AG10803 (cell line): ENCODE results near the gene DTX3.

Experiments used
- DNase-seq: peaks from one replicate; pipeline ENCODE4 v3.0.0; 2010; ENCODE audit warnings: low read depth
- H3K4me3 ChIP-seq: 2 replicates; pipeline ENCODE4 v1.5.1; 2011; ENCODE audit warnings: mild to moderate bottlenecking, low read length, control low read depth
- CTCF ChIP-seq: conservative IDR thresholded peaks from 2 replicates; pipeline ENCODE4 v1.5.1; 2011; ENCODE audit warnings: mild to moderate bottlenecking, low read length, control low read depth, inconsistent platforms

The DTX3 gene

DNA sequence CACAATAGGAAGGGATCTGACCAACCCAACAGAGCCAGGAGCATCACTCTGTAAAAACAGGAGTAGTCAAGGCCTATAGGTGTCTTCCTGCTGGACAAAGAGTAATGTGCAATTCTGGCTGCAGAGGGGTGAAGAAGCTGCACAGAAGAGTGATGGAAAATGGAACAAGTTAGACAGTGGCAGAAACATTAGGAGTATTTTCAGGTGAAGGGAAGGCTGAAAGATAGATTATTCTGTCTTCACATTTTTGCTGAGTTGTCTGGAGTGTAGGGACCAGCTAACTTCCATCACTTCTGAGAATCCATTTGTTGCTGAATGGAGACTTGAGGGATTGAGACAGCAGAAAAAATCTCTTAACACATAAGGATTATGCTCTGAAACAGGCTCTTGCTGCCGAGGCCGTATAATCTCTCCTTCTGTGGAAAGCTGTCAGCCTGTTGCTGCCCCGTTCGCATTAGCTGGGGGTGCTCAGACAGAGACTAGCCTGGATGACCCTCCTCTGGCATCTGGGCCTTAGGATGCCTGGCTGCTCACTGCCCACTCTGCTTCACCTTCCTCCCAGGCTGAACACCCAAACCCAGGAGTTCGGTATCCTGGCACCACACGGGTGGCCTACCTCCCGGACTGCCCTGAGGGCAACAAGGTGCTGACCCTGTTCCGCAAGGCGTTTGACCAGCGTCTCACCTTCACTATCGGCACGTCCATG, 3.5 kb downstream of the DTX3 start:
- no peak overlapping the region for H3K4me3 ChIP-seq
- no peak for TF ChIP-seq CTCF
- DNase-seq = no peak

DNA sequence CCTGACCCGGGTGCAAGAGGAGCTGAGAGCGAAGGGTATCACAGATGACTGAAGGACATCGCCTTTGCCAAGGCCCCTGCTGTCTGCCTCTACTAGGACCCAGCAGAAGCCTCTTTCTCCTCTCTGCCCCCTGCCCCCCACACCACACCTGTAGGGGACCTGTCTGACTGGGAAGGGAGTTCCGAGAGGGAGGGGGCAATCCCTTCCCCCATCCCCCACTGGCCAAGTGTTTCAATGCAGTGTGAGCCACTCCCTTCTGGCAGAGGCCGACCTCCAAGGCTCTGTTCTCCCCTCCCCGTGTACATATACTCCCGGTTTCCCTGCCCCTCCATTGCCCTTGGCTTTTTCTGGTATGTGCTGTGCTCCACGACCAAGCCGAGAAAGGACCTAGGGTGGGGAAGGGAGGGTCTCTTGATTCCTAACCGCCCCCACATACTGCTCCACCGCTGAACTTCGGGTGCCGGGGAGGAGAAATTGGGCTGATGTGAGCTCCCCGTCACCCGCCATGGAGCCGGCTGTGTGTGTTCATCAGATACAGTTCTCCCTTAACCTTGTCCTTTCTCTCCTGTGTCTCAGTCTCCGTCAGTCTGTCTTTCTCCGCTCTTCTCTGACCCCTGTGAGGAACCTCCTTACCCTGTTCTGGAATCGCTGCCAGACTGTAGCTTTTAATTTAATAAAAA, 4.6 kb downstream of the DTX3 start:
- DNase-seq = no peak

GRCh38 chr12:57609781-57610553, 5.3 kb downstream of the DTX3 start:
- no peak for DNase-seq

More for the DNA sequence above, 4.6 kb downstream of the DTX3 start:
- TF ChIP-seq CTCF = no peak
- H3K4me3 ChIP-seq = no peak overlapping the region

DNA sequence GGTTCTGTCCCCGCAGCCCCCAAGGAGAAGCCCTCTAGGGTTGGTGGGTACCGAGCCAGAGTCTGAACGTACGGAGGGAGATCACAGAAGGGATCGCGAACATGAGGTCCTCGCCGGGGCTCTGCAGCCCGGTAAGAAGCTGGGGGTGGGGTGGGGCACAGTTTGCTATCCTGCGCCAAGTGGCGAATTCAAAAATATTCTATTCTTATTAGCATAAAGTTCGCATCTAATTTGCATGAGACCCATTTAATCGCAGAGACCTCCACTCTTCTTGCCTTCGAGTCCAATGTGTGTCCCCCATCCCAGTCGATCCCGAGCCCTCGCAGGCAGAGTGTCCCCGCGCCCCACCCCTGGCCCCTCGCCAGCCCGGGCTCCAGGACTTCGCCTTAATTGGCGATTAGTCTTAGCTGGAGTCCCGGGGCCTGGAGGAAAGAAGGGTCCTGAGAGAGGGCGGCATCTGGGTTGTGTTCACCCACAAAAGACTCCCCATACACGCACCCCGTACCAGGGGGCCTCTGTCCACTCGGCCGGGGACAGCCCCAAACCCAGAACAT, 6.0 kb downstream of the DTX3 start:
- DNase-seq = no peak
- no peak for TF ChIP-seq CTCF
- peak overlapping the region; percentile 69 for H3K4me3 ChIP-seq

More at GRCh38 chr12:57609781-57610553, 5.3 kb downstream of the DTX3 start:
- TF ChIP-seq CTCF = no peak
- H3K4me3 ChIP-seq = no peak overlapping the region

GRCh38 chr12:57611108-57611826, 6.6 kb downstream of the DTX3 start, which contains the start of gene ARHGEF25:
TSS of gene ARHGEF25 (plus strand) at chr12:57611435. CDS start at chr12:57611895, 460 bp downstream.
- H3K4me3 ChIP-seq = peak within 1 kb of the TSS; percentile 69
- TF ChIP-seq CTCF = no peak
- peak; percentile 48 for DNase-seq

DNA sequence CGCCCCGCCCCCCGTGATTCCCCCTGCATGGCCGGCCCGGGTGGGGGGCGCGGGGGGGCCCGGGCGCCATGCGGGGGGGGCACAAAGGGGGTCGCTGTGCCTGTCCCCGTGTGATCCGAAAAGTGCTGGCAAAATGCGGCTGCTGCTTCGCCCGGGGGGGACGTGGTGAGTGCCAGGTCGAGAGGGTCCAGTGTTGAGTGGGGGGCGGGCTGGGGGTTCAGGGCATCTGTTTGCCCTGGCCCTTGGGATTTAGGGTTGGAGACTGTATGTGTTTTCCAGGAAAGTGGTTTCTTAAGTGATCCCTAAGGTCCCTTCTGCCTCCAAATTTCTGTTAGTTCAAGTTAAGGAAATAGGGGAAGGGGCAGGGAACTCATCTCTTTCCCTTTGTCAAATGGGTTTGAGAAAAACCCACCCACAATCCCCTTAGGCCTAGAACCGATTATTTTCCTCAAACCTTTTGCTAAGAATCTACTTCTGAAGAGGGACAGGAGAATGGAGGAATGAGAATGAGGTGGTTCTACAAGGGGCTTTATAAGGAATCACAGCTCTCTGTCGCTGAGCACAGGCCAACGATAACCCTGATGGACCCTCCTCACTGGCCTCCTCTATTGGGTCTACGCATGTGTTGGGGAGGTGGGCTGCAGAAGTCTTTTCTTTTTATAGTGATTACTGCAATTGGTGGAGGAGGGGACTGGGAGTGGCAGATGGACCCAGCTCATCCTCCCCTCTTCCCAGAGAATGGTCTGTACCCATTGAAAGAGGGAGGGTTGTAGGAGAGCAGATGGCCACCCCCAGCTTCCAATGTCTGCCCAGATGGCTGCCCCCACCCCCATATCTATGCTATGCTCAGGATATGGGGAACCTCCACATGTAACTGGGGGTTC, 7.4 kb downstream of the DTX3 start:
- no peak for DNase-seq
- no peak for TF ChIP-seq CTCF
- peak overlapping the region; percentile 69 for H3K4me3 ChIP-seq
